CD4-positive, alpha-beta T cell (primary cell): ENCODE measurements around the gene SLX1A. TPM values are rescaled to one million over a fixed set of nuclear protein-coding genes. Genes with fewer than 3 reads are reported as not detected.
A peak's percentile ranks its signal among the peaks of the same experiment; 100 is the strongest.

Source experiments
- ATAC-seq: fragments of 200-7000 bp; cut with Tn5 transposase; one replicate; pipeline ENCODE4 v1.10.0; 2022; ENCODE audit warnings: mild to moderate bottlenecking; ENCODE audit not compliant: poor library complexity
- CTCF ChIA-PET: fragments of 350-600 bp; sonication (Branson Sonifier 250); formaldehyde crosslinking; loops from one replicate; lab custom pipeline; 2021; ENCODE audit warnings: antibody characterized with exemption, inconsistent platforms; lab: Charles Lee
- POLR2A ChIA-PET: fragments of 350-600 bp; sonication (Branson Sonifier 250); formaldehyde crosslinking; loops from one replicate; lab custom pipeline; 2021; ENCODE audit warnings: antibody characterized with exemption, inconsistent platforms; lab: Charles Lee
- DNase-seq, 14 experiments: peaks; one replicate each; pipeline ENCODE4 v3.0.0-alpha.2; 2013 to 2020; ENCODE audit warnings: mixed read lengths in 2 of 14
- H3K27ac ChIP-seq, 2 donors: one replicate each; pipeline versions ENCODE4 v1.5.1 to v1.7.0; 2013; ENCODE audit warnings: low read length in 2 of 2, low read depth in 1 of 2, mild to moderate bottlenecking in 1 of 2
- H3K27me3 ChIP-seq, 2 experiments: 1 replicate in 1 of 2; 2 replicates in 1 of 2; pipeline versions ENCODE4 v1.6.1 to v1.7.0; 2013; ENCODE audit warnings: low read length in 2 of 2, control low read depth in 1 of 2, mild to moderate bottlenecking in 1 of 2, moderate library complexity in 1 of 2; ENCODE audit not compliant: insufficient read depth in 2 of 2, control insufficient read depth in 1 of 2
- H3K36me3 ChIP-seq: one replicate; pipeline ENCODE4 v1.6.1; 2013; ENCODE audit warnings: low read length, control low read depth; ENCODE audit not compliant: insufficient read depth
- H3K4me1 ChIP-seq: one replicate; pipeline ENCODE4 v1.6.1; 2013; ENCODE audit warnings: low read length, control low read depth; ENCODE audit not compliant: insufficient read depth
- H3K4me3 ChIP-seq: one replicate; pipeline ENCODE4 v1.5.1; 2013; ENCODE audit warnings: mild to moderate bottlenecking, low read length, moderate library complexity
- H3K9me3 ChIP-seq, 2 experiments: 1 replicate in 1 of 2; 2 replicates in 1 of 2; pipeline versions ENCODE4 v1.6.1 to v1.7.0; 2013; ENCODE audit warnings: low read length in 2 of 2, mild to moderate bottlenecking in 2 of 2, control low read depth in 1 of 2, moderate library complexity in 1 of 2; ENCODE audit not compliant: control insufficient read depth in 1 of 2, insufficient read depth in 1 of 2
- H3K27ac Mint-ChIP-seq: one replicate; pipeline ENCODE4 v1.8.0; 2020; ENCODE audit warnings: mixed read lengths
- H3K27me3 Mint-ChIP-seq: one replicate; pipeline ENCODE4 v1.8.0; 2021; ENCODE audit warnings: mixed read lengths
- H3K36me3 Mint-ChIP-seq: one replicate; pipeline ENCODE4 v1.8.0; 2021; ENCODE audit warnings: low read depth, mixed read lengths
- H3K4me1 Mint-ChIP-seq: one replicate; pipeline ENCODE4 v1.8.0; 2021; ENCODE audit warnings: low read depth, mixed read lengths
- H3K4me3 Mint-ChIP-seq: one replicate; pipeline ENCODE4 v1.8.0; 2020; ENCODE audit warnings: mild to moderate bottlenecking, mixed read lengths
- H3K9me3 Mint-ChIP-seq: one replicate; pipeline ENCODE4 v1.8.0; 2020; ENCODE audit warnings: mixed read lengths
- intact Hi-C, 2 experiments: fragments of 100-400 bp; cut with DNase I in 1 of 2; cut with micrococcal nuclease in 1 of 2; formaldehyde crosslinking; loops; one replicate each; pipeline versions ENCODE4 v1.15.1 to v1.9.0; 2023 to 2025; cut with DNase I, micrococcal nuclease
- total RNA-seq, 174 experiments: library from RNA in 2 of 174; stranded (reverse) in 2 of 174; gene quantifications; one replicate each; pipeline ENCODE4 v1.2.3 and lab custom pipeline; 2021 to 2026
- TF ChIP-seq, protein P1 (sequence below): fragments of 200-600 bp; IDR thresholded peaks from one replicate; pipeline ENCODE4 v1.8.0; 2022; ENCODE audit warnings: antibody characterized with exemption, mild to moderate bottlenecking

The SLX1A gene
- total RNA-seq, 2 experiments from 2014 or later, result 18.4 to 28.0 TPM

GRCh38 chr16:30184891-30185682 is 8.6 kb upstream of the SLX1A start:
- Histone ChIP-seq H3K9me3 (no peaks in the 10 kb centered on the region), H3K4me3 (peak overlapping the region; percentile 100), H3K4me1 (peaks cover 51% of the 10 kb centered on the region), H3K36me3 (peaks cover 43% of the 10 kb centered on the region), H3K27me3 (no peaks in the 10 kb centered on the region), H3K27ac (peak overlapping the region; percentile 76 to 96)
- Mint-ChIP-seq H3K27ac (peak overlapping the region; percentile 98), H3K4me1 (peaks cover 39% of the 10 kb centered on the region), H3K27me3 (no peaks in the 10 kb centered on the region), H3K4me3 (peak overlapping the region; percentile 99), H3K9me3 (no peaks in the 10 kb centered on the region), H3K36me3 (peaks cover 44% of the 10 kb centered on the region)
- ATAC-seq, result peak; percentile 1
- intact Hi-C loops, result no loop called here
- DNase-seq, result peak in 7 of 14 experiments; percentile 14 to 57 (median 25)
- ChIA-PET CTCF (interaction anchor here (0.8 to 3.5 kb wide), 5 partner anchors 89 to 430 kb away, joined by 3 to 15 read pairs (median 4); partner anchors contain the start of genes ALDOA, TBX6 and YPEL3), POLR2A (interaction anchor here (0.6 to 6.0 kb wide), 25 partner anchors 29 to 474 kb away, joined by 3 to 163 read pairs (median 7); partner anchors contain the start of genes ALDOA, DCTPP1, FBRS and GDPD3)
- TF ChIP-seq, protein P1, sequence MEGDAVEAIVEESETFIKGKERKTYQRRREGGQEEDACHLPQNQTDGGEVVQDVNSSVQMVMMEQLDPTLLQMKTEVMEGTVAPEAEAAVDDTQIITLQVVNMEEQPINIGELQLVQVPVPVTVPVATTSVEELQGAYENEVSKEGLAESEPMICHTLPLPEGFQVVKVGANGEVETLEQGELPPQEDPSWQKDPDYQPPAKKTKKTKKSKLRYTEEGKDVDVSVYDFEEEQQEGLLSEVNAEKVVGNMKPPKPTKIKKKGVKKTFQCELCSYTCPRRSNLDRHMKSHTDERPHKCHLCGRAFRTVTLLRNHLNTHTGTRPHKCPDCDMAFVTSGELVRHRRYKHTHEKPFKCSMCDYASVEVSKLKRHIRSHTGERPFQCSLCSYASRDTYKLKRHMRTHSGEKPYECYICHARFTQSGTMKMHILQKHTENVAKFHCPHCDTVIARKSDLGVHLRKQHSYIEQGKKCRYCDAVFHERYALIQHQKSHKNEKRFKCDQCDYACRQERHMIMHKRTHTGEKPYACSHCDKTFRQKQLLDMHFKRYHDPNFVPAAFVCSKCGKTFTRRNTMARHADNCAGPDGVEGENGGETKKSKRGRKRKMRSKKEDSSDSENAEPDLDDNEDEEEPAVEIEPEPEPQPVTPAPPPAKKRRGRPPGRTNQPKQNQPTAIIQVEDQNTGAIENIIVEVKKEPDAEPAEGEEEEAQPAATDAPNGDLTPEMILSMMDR, result no peak

DNA sequence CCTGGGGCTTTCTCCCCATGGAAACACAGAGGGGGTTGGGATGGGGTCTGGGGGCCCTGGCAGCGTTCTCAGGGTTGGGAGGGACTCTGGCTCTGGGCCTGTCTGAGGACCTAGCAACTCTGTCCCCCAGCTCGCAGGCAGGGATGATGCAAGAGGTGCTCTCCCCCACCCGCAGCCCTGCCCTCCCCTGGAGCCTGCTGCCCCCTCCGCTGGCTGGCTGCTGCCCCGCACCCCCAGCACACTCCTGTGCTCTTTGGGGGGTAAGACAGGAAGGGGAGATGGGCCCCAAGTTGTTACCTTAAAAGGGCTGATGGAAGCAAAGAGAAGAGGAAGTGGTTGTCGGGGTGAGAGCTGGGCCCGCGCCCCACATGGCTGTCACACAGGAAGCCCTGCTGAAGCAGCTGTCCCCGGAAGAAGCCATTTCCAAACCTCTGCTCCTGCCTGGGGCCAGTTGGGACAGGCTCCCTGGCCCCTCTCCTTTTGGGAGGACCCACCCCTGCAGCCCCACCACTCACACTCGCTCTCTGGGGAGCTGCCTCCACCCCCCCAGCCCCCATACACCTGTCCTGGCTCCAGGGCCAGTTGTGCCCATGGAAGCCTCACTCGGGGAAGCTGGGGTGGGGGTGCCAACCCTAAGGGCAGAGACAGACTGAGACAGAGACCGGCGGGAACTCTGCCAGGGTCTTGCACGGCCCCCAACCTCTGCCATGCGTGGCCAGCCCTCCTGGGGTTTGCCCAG is 7.8 kb upstream of the SLX1A start:
- Histone ChIP-seq H3K36me3 (peaks cover 43% of the 10 kb centered on the region), H3K4me1 (peaks cover 51% of the 10 kb centered on the region), H3K4me3 (peak overlapping the region; percentile 100), H3K27me3 (no peaks in the 10 kb centered on the region), H3K9me3 (no peaks in the 10 kb centered on the region), H3K27ac (peak overlapping the region; percentile 76 to 96)
- ChIA-PET POLR2A (interaction anchor here (0.6 to 6.0 kb wide), 26 partner anchors 34 to 473 kb away, joined by 3 to 163 read pairs (median 7); partner anchors contain the start of genes ALDOA, DCTPP1, FBRS and GDPD3), CTCF (interaction anchor here (0.8 to 3.5 kb wide), 5 partner anchors 89 to 430 kb away, joined by 3 to 15 read pairs (median 4); partner anchors contain the start of genes ALDOA, TBX6 and YPEL3)
- TF ChIP-seq, protein P1, result no peak
- Mint-ChIP-seq H3K36me3 (peaks cover 44% of the 10 kb centered on the region), H3K27me3 (no peaks in the 10 kb centered on the region), H3K27ac (peak overlapping the region; percentile 98), H3K4me3 (peak overlapping the region; percentile 99), H3K9me3 (no peaks in the 10 kb centered on the region), H3K4me1 (peaks cover 36% of the 10 kb centered on the region)
- DNase-seq (peak; percentile 66 to 96 (median 83)), ATAC-seq (peak; percentile 55)
- intact Hi-C loops, result no loop called here

DNA sequence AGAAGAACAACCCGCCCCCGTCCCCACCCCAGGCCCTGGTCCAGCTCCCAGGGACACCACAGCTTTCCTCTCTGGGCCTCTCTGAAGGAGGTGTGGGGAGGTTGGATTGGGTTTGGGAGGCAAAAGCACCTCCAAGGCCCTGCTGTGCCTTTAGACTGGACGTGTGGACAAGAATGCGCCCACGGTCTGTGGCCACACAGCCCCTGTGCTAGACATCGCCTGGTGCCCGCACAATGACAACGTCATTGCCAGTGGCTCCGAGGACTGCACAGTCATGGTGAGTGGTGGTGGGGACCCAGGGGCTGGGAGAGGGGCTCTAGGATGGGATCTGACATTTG is 7.3 kb upstream of the SLX1A start:
- H3K27ac Mint-ChIP-seq, result peak overlapping the region; percentile 98
- TF ChIP-seq, protein P1, result no peak
- Histone ChIP-seq H3K4me3 (peak overlapping the region; percentile 100), H3K27ac (peak overlapping the region; percentile 76 to 96), H3K9me3 (no peaks in the 10 kb centered on the region), H3K36me3 (peaks cover 43% of the 10 kb centered on the region), H3K27me3 (no peaks in the 10 kb centered on the region), H3K4me1 (peaks cover 51% of the 10 kb centered on the region)
- no peaks in the 10 kb centered on the region for H3K27me3 Mint-ChIP-seq
- peaks cover 32% of the 10 kb centered on the region for H3K4me1 Mint-ChIP-seq
- peaks cover 44% of the 10 kb centered on the region for H3K36me3 Mint-ChIP-seq
- POLR2A ChIA-PET, result interaction anchor here (0.7 to 6.0 kb wide), 23 partner anchors 35 to 472 kb away, joined by 3 to 163 read pairs (median 7); partner anchors contain the start of genes ALDOA, DCTPP1, FBRS and GDPD3
- no peaks in the 10 kb centered on the region for H3K9me3 Mint-ChIP-seq
- DNase-seq (peak in 3 of 14 experiments; percentile 3 to 32 (median 8)), ATAC-seq (no peak)
- peak overlapping the region; percentile 99 for H3K4me3 Mint-ChIP-seq
- intact Hi-C loops, result no loop called here
- CTCF ChIA-PET, result interaction anchor here (1.1 to 3.5 kb wide), 4 partner anchors 90 to 429 kb away, joined by 3 to 15 read pairs (median 4); partner anchors contain the start of genes ALDOA, TBX6 and YPEL3
